ENCODE data around the gene SAFB2. TPM values are rescaled to one million over a fixed set of nuclear protein-coding genes. Genes with fewer than 3 reads are reported as not detected.
A peak's percentile ranks its signal among the peaks of the same experiment; 100 is the strongest.

SAFB2 gene
- total and polyA plus RNA-seq, 7 donors, result 22.2 to 80.0 (median 35.1) TPM

GRCh38 chr19:5621945-5622464, 571 bp downstream of the SAFB2 start:
- Histone ChIP-seq H3K36me3 (peaks cover 11 to 54% (median 21%) of the 10 kb centered on the region in 4 donors), H3K27ac (peak overlapping the region; percentile 95 to 99 (median 98)), H3K27me3 (no peaks in the 10 kb centered on the region), H3K4me1 (peaks cover 0 to 69% (median 61%) of the 10 kb centered on the region in 4 donors), H3K4me3 (peak overlapping the region; percentile 78 to 92 (median 88)), H3K9me3 (no peaks in the 10 kb centered on the region)
- DNase-seq, result peak; percentile 70
- TF ChIP-seq EP300 (IDR thresholded peaks at IDR 0.05) (no peak), POLR2AphosphoS5 (IDR thresholded peaks at IDR 0.05) (no peak), POLR2A (IDR thresholded peaks at IDR 0.05) (no peak), CTCF (IDR thresholded peaks at IDR 0.05) (no peak)
- 1% methylated on average over 35 of the region's 35 CpGs for WGBS, 2 donors
- intact Hi-C loops (cut with DNase I), result loop anchor here (2.0 to 5.0 kb wide), 3 partner anchors 59 to 170 kb away; partner anchors contain the start of genes DUS3L, HSD11B1L, MICOS13 and RPL36

- peaks cover 0 to 65% (median 55%) of the 10 kb centered on the region in 4 donors for H3K4me1 ChIP-seq
- H3K9me3 ChIP-seq, result no peaks in the 10 kb centered on the region
- WGBS, 2 donors, result 16 to 40% methylated on average over 14 of the region's 14 CpGs
- intact Hi-C loops (cut with DNase I), result loop anchor here (5.0 kb wide), 1 partner anchor 171 kb away; the partner anchor contains the start of gene DUS3L
- peak; percentile 73 for DNase-seq
- peaks cover 7 to 52% (median 16%) of the 10 kb centered on the region in 4 donors for H3K36me3 ChIP-seq
- TF ChIP-seq CTCF (IDR thresholded peaks at IDR 0.05), result no peak
- TF ChIP-seq EP300 (IDR thresholded peaks at IDR 0.05), result peak in 1 of 4 donors; percentile 80
- peak; percentile 23 to 76 (median 52) for TF ChIP-seq POLR2AphosphoS5 (IDR thresholded peaks at IDR 0.05)
- H3K27ac ChIP-seq, result peak overlapping the region; percentile 95 to 99 (median 98)
- peak overlapping the region; percentile 78 to 92 (median 88) for H3K4me3 ChIP-seq
- H3K27me3 ChIP-seq, result no peaks in the 10 kb centered on the region
These were observed 1.1 kb downstream of the SAFB2 start for GRCh38 chr19:5621311-5621944.

GRCh38 chr19:5619946-5620345, 2.6 kb downstream of the SAFB2 start:
- Histone ChIP-seq H3K36me3 (peaks cover 20 to 56% (median 24%) of the 10 kb centered on the region in 4 donors), H3K27me3 (no peaks in the 10 kb centered on the region)
- intact Hi-C loops (cut with DNase I), result loop anchor here (5.0 kb wide), 1 partner anchor 172 kb away; the partner anchor contains the start of gene DUS3L

GRCh38 chr19:5618591-5618990, 4.0 kb downstream of the SAFB2 start:
- intact Hi-C loops (cut with DNase I), result no loop called here
- H3K36me3 ChIP-seq, result peaks cover 33 to 69% (median 37%) of the 10 kb centered on the region in 4 donors

More at GRCh38 chr19:5619946-5620345, 2.6 kb downstream of the SAFB2 start:
- TF ChIP-seq EP300 (IDR thresholded peaks at IDR 0.05) (no peak), CTCF (IDR thresholded peaks at IDR 0.05) (no peak), POLR2AphosphoS5 (IDR thresholded peaks at IDR 0.05) (no peak), POLR2A (IDR thresholded peaks at IDR 0.05) (no peak)
- H3K4me3 ChIP-seq, result no peak overlapping the region
- peaks cover 0 to 53% (median 41%) of the 10 kb centered on the region in 4 donors for H3K4me1 ChIP-seq
- peak; percentile 1 for DNase-seq
- H3K27ac ChIP-seq, result peak overlapping the region in 3 of 4 donors; percentile 95 to 99 (median 98)
- WGBS, 2 donors, result 76 to 88% methylated on average over 3 of the region's 3 CpGs
- H3K9me3 ChIP-seq, result no peaks in the 10 kb centered on the region

More at GRCh38 chr19:5618591-5618990, 4.0 kb downstream of the SAFB2 start:
- peaks cover 0 to 44% (median 33%) of the 10 kb centered on the region in 4 donors for H3K4me1 ChIP-seq
- peak; percentile 33 for DNase-seq
- WGBS, 2 donors, result 92 to 96% methylated on average over 9 of the region's 9 CpGs
- no peaks in the 10 kb centered on the region for H3K27me3 ChIP-seq
- no peak overlapping the region for H3K27ac ChIP-seq
- H3K4me3 ChIP-seq, result no peak overlapping the region
- TF ChIP-seq POLR2AphosphoS5 (IDR thresholded peaks at IDR 0.05), result no peak
- TF ChIP-seq CTCF (IDR thresholded peaks at IDR 0.05), result no peak
- TF ChIP-seq POLR2A (IDR thresholded peaks at IDR 0.05), result no peak
- TF ChIP-seq EP300 (IDR thresholded peaks at IDR 0.05), result no peak
- no peaks in the 10 kb centered on the region for H3K9me3 ChIP-seq
